Fibroblast of skin of left quadriceps (primary cell): ENCODE results near the gene HPD.

Experiments
- DNase-seq, 2 experiments: peaks; one replicate each; pipeline ENCODE4 v3.0.0-alpha.2; 2013; ENCODE audit warnings: low read depth in 2 of 2

HPD gene

GRCh38 chr12:121810833-121811433 is 47.7 kb downstream of the HPD start:
- DNase-seq = no peak

DNA sequence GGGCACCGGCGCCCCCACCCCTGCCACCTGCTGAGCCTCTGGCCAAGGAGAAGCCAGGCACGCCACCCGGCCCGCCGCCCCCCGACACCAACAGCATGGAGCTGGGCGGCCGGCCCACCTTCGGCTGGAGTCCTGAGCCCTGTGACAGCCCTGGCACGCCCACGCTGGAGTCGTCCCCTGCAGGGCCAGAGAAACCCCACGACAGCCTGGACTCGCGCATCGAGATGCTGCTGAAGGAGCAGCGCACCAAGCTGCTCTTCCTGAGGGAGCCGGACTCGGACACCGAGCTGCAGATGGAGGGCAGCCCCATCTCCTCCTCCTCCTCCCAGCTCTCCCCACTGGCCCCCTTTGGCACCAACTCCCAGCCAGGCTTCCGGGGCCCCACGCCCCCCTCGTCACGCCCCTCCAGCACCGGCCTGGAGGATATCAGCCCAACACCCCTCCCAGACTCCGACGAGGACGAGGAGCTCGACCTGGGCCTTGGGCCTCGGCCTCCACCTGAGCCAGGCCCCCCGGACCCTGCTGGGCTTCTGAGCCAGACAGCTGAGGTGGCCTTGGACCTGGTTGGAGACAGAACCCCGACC is 48.3 kb downstream of the HPD start:
- no peak for DNase-seq

DNA sequence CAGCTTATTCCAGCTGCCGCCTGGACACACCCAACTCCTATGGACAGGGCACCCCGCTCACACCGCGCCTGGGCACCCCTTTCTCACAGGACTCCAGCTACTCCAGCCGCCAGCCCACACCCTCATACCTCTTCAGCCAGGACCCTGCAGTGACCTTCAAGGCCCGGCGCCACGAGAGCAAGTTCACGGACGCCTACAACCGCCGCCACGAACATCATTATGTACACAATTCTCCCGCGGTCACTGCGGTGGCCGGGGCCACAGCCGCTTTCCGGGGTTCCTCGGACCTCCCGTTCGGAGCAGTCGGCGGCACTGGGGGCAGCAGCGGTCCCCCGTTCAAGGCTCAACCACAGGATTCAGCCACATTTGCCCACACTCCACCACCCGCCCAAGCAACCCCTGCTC is 48.9 kb downstream of the HPD start:
- DNase-seq = no peak

DNA sequence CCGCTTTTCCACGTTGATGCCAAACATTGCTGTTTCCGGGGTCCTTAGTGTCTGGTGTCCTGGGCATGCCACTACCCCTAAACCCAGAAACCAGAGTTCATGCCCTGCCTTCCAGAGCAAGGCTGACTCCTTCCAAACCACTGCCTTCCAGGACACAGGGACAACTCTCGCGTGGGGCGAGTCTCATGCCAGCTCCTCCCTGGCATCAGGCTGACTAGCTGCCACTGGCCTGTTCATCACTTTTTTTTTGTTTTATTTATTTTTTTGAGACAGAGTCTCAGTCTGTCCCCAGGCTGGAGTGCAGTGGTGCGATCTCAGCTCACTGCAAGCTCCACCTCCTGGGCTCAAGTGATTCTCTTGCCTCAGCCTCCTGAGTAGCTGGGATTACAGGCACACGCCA is 50.0 kb downstream of the HPD start:
- DNase-seq = no peak

GRCh38 chr12:121807642-121808347 is 50.9 kb downstream of the HPD start:
- no peak for DNase-seq

DNA sequence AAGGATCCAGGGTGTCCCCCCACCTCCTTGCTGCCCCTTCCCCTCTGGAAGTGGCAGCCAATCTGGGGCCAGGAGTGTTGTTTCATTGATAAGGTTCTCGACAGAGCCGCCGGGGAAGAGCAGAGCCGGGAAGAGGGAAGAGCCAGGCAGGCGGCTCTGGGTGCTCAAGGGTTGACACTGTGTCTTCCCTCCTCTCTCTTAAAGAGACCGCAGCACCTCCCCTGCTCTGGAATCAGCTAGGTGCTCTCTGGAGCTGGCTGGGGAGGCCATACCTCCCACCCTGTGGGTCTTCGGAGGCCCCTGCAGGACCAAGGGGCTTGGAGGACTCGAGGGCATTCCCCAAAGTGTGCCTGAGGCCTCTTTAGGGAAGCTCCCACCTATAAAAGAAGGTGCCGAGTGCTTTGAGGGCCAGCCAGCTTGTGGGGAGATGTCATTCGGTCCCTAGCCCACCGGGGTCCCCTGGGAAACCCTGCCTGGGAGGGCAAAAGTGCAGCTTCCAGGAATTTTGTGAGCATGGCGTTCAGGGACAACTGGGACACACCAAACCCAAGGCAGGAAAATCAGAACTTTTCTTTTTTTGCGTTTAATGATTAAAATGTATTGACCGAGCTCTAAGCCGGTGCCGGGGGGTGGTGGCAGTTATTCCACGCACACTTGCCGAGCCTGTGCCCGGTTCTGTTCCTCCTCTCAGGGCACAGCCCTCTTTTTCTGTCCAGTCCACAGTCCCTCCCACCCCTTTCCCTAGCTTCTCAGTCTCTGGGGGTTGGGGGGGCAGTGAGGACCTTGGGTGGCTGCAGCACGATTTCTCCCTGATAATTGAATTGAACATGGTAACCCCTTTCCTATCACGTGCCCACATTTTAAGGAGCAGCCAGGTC is 51.9 kb downstream of the HPD start:
- DNase-seq = no peak

DNA sequence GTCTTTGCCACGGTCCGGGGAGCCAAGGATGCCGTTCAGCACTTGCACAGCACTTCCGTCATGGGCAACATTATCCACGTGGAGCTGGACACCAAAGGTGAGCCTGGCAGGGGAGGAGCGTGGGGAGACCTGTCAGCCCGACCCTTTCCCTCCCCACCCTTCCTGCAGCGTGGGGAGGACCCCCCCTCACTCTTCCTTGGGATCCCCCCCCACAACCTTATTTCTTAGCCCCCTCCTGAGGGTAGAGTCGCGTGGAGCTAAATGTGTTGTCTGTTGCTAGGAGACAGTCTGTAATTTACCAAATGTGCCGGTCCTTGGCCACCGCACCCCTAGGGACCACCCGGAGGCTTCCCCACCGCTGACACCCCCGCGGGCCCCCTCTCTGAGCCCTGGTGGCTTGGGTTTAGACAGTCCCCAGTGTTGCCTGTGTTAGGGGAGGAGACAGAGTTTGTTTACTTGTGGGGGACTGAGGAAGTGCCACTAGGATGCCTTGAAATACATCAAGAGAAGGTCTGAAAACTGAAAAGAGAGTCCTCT is 52.6 kb downstream of the HPD start:
- no peak for DNase-seq

- no peak for DNase-seq
Measured at GRCh38 chr12:121805171-121806008, 53.3 kb downstream of the HPD start.

DNA sequence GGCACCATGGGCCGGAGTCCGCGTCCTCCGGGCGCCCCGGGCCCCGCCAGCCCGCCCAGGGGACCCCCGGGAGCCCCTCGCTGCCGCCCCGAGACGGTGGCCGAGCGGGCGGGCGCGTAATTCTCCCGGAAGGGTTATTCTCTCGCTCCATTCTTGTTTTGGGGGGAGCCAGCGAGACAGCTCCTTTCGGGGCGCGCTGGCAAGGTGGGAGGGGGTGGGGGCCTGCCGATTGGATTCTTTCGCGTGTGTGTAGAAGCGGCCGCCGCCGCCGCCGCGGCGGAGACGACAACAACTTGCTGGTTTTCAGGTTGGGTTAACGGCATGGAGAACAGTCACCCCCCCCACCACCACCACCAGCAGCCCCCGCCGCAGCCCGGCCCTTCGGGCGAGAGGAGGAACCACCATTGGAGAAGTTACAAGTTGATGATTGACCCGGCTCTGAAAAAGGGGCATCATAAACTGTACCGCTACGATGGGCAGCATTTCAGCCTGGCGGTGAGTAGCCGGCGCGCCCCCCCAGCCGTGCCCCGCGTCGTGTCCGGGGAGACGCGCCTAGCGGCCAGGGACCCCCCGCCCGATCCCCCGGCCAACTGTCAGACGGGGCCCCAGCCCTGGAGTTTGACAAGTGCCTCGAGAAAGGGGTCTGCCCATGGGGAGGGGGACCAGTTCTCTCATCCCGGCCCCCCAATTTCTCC is 54.1 kb downstream of the HPD start:
- no peak for DNase-seq

GRCh38 chr12:121803861-121804416 is 54.7 kb downstream of the HPD start, which contains the start of gene SETD1B:
SETD1B (plus strand) TSS chr12:121804009; CDS start chr12:121804738, 729 bp downstream.
- DNase-seq = no peak

GRCh38 chr12:121802843-121803698 is 55.6 kb downstream of the HPD start:
- peak; percentile 95 to 96 for DNase-seq

DNA sequence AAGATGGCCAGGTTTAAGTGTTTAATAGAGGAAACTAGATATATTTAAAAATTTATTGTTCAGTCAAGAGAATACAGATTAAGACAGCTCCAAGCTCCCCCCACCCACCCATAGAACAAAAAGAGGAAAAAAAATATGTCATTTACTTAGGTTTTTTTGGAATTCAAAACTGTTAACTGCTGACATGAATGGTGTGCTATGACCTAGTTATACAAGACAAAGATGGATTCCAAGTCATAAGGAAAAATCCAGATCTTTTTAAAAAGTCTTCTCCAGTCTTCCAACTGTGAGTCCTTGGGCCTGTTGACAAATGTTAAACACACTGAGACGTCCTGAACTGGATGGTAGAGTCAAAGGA is 56.2 kb downstream of the HPD start:
- DNase-seq = no peak

- DNase-seq = no peak
Measured at GRCh38 chr12:121801595-121802484, 56.8 kb downstream of the HPD start.

- DNase-seq = no peak
Measured at GRCh38 chr12:121800694-121801594, 57.7 kb downstream of the HPD start.

- DNase-seq = peak; percentile 79 to 82
Measured at GRCh38 chr12:121799842-121800693, 58.6 kb downstream of the HPD start.
